PC-3 (cell line): Measurements from ENCODE around the gene POU2AF3.

Experiments used
- EZH2phosphoT487 ChIP-seq: fragments of 300-600 bp; sonication (generic); IDR thresholded peaks from 2 replicates; pipeline ENCODE4 v1.6.1; 2018; ENCODE audit warnings: mild to moderate bottlenecking, antibody characterized with exemption, low read length, borderline replicate concordance
- TF ChIP-seq, protein P1 (sequence below): fragments of 300-600 bp; sonication (generic); conservative IDR thresholded peaks from 2 replicates; pipeline ENCODE4 v1.5.1; 2017; ENCODE audit warnings: antibody characterized with exemption, low read depth, mild to moderate bottlenecking, low read length

DNA sequence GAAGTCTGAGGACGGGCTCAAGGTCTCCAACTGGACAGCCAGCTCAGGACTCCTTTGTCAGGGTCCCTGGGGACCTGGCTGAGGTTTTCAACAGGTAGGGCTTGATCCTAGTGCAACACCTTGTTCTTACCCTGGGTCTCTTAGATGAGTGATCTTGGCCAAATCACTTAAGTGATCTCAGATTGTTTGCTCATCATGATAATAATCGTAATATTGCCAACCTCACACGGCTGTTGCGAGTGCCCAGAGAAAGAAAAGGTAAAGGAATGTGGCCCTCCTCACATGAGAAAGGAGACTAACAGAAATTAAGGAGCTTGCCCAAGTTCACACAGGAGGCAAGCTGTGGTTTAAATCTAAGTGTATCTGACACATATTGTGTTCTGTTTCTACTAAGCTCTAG lies 28.5 kb downstream of the POU2AF3 start:
- TF ChIP-seq, protein P1, sequence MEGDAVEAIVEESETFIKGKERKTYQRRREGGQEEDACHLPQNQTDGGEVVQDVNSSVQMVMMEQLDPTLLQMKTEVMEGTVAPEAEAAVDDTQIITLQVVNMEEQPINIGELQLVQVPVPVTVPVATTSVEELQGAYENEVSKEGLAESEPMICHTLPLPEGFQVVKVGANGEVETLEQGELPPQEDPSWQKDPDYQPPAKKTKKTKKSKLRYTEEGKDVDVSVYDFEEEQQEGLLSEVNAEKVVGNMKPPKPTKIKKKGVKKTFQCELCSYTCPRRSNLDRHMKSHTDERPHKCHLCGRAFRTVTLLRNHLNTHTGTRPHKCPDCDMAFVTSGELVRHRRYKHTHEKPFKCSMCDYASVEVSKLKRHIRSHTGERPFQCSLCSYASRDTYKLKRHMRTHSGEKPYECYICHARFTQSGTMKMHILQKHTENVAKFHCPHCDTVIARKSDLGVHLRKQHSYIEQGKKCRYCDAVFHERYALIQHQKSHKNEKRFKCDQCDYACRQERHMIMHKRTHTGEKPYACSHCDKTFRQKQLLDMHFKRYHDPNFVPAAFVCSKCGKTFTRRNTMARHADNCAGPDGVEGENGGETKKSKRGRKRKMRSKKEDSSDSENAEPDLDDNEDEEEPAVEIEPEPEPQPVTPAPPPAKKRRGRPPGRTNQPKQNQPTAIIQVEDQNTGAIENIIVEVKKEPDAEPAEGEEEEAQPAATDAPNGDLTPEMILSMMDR = no peak
- TF ChIP-seq EZH2phosphoT487 = no peak
